ENCODE results near the gene PDE4A.
"Not testable (repeated sequence)": the region's sequence is repeated elsewhere in the genome, so short reads cannot be mapped to it uniquely, and the experiment has no call there.

PDE4A gene

DNA sequence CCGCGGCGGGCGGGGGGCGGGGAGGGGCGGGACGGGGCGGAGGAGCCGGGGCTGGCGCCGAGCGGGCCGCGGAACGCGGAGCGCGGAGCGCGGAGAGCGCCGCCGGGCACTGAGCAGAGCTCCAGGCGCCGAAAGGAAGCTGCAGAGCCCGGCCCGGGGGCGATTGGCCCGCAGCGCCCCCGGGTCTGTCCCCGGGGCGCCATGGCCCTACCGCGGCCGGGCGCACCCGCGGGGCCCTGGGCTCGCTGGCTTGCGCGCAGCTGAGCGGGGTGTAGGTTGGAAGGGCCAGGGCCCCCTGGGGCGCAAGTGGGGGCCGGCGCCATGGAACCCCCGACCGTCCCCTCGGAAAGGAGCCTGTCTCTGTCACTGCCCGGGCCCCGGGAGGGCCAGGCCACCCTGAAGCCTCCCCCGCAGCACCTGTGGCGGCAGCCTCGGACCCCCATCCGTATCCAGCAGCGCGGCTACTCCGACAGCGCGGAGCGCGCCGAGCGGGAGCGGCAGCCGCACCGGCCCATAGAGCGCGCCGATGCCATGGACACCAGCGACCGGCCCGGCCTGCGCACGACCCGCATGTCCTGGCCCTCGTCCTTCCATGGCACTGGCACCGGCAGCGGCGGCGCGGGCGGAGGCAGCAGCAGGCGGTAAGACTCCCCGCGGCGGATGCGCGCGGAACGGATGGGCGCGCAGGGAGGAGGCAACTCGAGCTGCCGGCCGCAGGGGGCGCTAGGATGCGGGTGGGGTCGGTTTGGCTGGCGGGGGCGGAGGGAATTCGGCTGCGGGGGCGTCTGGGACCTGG lies at the start of gene PDE4A:
Gene PDE4A (plus strand): TSS at position 95 of the 796 bp plus-strand sequence. CDS start 227 bp downstream, at position 322.
- peaks cover 60% of the 10 kb centered on the region for H3K27me3 Mint-ChIP-seq

DNA sequence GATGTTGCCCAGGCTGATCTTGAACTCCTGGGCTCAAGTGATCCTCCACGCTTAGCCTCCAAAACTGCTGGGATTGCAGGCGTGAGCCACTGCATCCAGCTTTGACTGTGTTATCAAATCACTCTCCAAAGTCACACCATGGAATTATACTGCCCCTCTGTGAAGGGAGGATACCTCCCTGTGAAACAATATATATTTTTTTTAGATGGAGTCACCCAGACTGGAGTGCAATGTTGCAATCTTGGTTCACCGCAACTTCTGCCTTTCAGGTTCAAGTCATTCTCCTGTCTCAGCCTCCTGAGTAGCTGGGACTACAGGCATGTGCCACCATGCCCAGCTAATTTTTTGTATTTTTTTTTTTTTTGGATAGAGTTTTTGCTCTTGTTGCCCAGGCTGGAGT lies 47.6 kb upstream of the PDE4A start:
- intact Hi-C loops (cut with micrococcal nuclease), result no loop called here
- no peaks in the 10 kb centered on the region for H3K27me3 Mint-ChIP-seq
- peak overlapping the region; percentile 32 for H3K4me3 Mint-ChIP-seq
- peaks cover 86% of the 10 kb centered on the region for H3K36me3 Mint-ChIP-seq (ENCODE audit: low read depth)
- H3K27ac Mint-ChIP-seq, result peak overlapping the region; percentile 78
- no peaks in the 10 kb centered on the region for H3K9me3 Mint-ChIP-seq
- H3K4me1 Mint-ChIP-seq (ENCODE audit: low read depth), result peaks cover 45% of the 10 kb centered on the region

More for the DNA sequence above, at the start of gene PDE4A:
- intact Hi-C loops (cut with micrococcal nuclease), result no loop called here
- H3K4me3 Mint-ChIP-seq, result peak within 1 kb of the TSS; percentile 75
- H3K9me3 Mint-ChIP-seq, result no peaks in the 10 kb centered on the region
- peak within 1 kb of the TSS; percentile 77 for H3K27ac Mint-ChIP-seq
- peaks cover 6% of the 10 kb centered on the region for H3K36me3 Mint-ChIP-seq (ENCODE audit: low read depth)
- peaks cover 92% of the 10 kb centered on the region for H3K4me1 Mint-ChIP-seq (ENCODE audit: low read depth)

DNA sequence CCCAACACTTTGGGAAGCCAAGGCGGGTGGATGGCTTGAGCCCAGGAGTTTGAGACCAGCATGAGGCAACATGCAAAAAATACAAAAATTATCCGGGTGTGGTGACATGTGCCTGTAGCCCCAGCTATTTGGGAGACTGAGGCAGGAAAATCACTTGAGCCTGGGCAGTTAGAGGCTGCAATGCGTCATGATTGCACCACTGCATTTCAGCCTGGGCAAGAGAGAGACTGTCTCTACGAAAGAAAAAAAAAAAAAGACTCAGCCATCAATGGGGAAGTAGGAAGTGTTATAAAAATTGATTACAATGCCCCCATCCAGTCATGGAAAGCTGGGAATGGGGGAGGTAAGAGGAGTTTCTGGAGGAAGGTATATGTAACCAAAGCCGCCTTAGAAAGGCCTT lies 45.4 kb upstream of the PDE4A start:
- Mint-ChIP-seq H3K27ac (peak overlapping the region; percentile 60), H3K36me3 (ENCODE audit: low read depth) (peaks cover 82% of the 10 kb centered on the region)
- intact Hi-C loops (cut with micrococcal nuclease), result no loop called here

DNA sequence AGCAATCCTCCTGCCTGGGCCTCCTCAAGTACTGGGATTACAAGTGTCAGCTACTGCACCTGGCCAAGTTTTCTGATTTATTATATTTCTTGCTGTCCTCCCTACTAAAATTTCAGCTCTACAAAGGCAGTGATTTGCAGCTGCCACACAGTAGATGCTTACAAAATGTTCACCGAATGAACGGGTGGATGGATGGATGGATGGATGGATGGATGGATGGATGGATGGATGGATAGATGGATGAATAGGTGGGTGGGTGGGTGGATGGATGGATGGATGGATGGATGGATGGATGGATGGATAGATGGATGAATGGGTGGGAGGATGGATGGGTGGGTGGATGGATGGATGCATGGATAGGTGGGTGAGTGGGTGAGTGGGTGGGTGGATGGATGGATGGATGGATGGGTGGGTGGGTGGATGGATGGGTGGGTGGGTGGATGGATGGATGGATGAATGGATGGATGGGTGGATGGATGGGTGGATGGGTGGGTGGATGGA lies 43.1 kb upstream of the PDE4A start:
- H3K27ac Mint-ChIP-seq; intact Hi-C loops (cut with micrococcal nuclease); H3K4me3 Mint-ChIP-seq; H3K27me3 Mint-ChIP-seq; H3K9me3 Mint-ChIP-seq: not testable (repeated sequence)
- H3K4me1 Mint-ChIP-seq (ENCODE audit: low read depth), result peaks cover 51% of the 10 kb centered on the region
- H3K36me3 Mint-ChIP-seq (ENCODE audit: low read depth), result peaks cover 72% of the 10 kb centered on the region

More for the DNA sequence above, 45.4 kb upstream of the PDE4A start:
- Mint-ChIP-seq H3K4me1 (ENCODE audit: low read depth) (peaks cover 48% of the 10 kb centered on the region), H3K4me3 (no peak overlapping the region), H3K27me3 (no peaks in the 10 kb centered on the region), H3K9me3 (no peaks in the 10 kb centered on the region)

DNA sequence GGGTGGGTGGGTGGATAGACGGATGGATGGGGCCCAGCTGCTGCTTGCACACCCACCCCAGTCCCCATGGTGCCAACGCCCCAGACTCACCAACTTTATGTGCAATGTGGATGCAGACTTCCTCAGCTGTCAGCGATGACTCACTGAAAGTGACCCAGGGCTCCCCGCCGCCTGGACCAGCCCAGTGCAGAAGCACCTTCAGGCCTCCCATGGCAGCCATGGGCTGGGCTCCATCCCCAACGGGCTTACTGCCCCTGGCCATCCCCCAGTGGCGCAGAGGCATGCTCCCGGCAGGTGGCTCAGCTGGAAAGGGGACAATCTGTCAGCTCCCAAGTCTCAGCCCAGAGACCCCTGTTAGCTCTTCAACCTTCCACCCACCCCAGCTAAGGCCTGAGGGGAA lies 42.2 kb upstream of the PDE4A start:
- Mint-ChIP-seq H3K4me3 (no peak overlapping the region), H3K9me3 (no peaks in the 10 kb centered on the region), H3K27me3 (no peaks in the 10 kb centered on the region), H3K27ac (no peak overlapping the region), H3K36me3 (ENCODE audit: low read depth) (peaks cover 67% of the 10 kb centered on the region), H3K4me1 (ENCODE audit: low read depth) (peaks cover 50% of the 10 kb centered on the region)
- intact Hi-C loops (cut with micrococcal nuclease), result no loop called here

DNA sequence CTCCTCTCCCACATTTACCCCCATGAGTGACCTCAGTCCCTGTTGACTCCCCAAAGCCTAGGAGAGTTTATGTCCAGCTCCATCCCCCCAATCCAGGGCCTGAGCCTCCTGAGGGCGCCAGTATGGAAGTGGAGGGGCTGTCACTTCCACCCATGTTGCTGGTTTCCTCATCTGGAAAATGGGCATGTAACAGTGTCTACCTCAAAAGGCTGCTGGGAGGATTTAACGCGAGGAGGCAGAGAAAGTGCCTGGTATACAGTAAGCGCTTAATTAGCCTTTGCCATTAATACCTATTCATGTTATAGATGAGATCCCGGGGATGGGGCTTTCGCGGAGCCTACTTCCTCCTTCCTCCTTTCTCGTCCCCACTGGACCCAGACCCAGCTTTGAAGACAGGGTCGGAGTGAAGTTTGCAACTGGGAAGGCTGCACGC lies 40.4 kb upstream of the PDE4A start:
- H3K9me3 Mint-ChIP-seq, result no peaks in the 10 kb centered on the region
- peaks cover 53% of the 10 kb centered on the region for H3K36me3 Mint-ChIP-seq (ENCODE audit: low read depth)
- H3K4me3 Mint-ChIP-seq, result peak overlapping the region; percentile 96
- intact Hi-C loops (cut with micrococcal nuclease), result no loop called here
- H3K4me1 Mint-ChIP-seq (ENCODE audit: low read depth), result peaks cover 44% of the 10 kb centered on the region
- peak overlapping the region; percentile 94 for H3K27ac Mint-ChIP-seq
- H3K27me3 Mint-ChIP-seq, result no peaks in the 10 kb centered on the region

DNA sequence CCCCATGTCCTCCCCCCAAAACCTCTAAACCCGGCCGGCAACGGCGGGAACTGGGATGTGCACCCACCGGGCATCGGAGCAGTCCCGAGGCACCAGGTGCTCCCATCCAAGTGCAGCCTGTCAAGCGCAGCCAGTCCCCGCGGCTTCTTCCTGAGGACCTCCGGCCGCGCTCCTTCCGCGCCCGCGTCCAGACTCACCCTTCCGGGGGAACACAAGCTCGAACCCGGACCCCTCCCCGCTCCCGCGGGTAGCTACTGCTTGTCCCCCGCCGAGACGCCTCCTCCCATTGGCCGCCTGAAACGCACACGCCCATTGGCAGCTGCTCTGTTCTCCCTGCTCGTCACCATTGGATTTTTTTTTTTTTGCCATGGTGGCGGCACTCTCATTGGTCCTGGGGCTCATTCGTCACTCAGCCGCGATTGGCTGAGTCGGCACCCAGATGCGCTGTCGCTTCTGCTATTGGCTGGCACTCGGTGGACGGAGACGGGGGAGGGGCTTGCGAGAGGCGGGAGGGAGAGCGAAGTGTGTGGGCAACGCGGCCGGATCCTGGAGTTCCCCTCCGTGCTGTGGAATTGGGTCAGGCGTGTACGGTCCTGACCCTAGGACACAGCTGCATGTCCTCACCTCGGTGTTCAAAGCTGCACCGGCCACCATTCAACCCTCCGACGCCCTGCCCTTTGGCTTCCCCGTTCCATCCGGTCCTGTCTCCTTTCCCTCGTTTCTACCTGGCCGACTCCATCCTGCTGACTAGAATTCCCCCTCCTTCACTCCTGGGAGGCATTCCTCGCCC lies 39.8 kb upstream of the PDE4A start, which contains the start of gene TYK2:
Gene TYK2 (minus strand): TSS at position 260 of the 790 bp plus-strand sequence. CDS start 2,166 bp downstream, outside the sequence.
- peaks cover 38% of the 10 kb centered on the region for H3K4me1 Mint-ChIP-seq (ENCODE audit: low read depth)
- H3K36me3 Mint-ChIP-seq (ENCODE audit: low read depth), result peaks cover 47% of the 10 kb centered on the region
- H3K27ac Mint-ChIP-seq, result peak within 1 kb of the TSS; percentile 94
- H3K4me3 Mint-ChIP-seq, result peak within 1 kb of the TSS; percentile 96
- intact Hi-C loops (cut with micrococcal nuclease), result no loop called here
- no peaks in the 10 kb centered on the region for H3K27me3 Mint-ChIP-seq
- no peaks in the 10 kb centered on the region for H3K9me3 Mint-ChIP-seq

DNA sequence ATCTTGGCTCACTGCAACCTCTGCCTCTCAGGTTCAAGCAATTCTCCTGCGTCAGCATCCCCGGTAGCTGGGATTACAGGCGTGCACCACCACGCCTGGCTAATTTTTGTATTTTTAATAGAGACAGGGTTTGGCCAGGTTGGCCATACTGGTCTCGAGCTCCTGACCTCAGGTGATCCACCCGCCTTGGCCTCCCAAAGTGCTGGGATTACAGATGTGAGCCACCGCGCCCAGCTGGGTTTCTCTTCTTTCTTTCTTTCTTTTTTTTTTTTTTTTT lies 37.2 kb upstream of the PDE4A start:
- intact Hi-C loops (cut with micrococcal nuclease); H3K9me3 Mint-ChIP-seq; H3K27me3 Mint-ChIP-seq: not testable (repeated sequence)
- peaks cover 23% of the 10 kb centered on the region for H3K36me3 Mint-ChIP-seq (ENCODE audit: low read depth)
- H3K4me3 Mint-ChIP-seq, result peak overlapping the region; percentile 42
- H3K4me1 Mint-ChIP-seq (ENCODE audit: low read depth), result peaks cover 33% of the 10 kb centered on the region
- peak overlapping the region; percentile 94 for H3K27ac Mint-ChIP-seq

DNA sequence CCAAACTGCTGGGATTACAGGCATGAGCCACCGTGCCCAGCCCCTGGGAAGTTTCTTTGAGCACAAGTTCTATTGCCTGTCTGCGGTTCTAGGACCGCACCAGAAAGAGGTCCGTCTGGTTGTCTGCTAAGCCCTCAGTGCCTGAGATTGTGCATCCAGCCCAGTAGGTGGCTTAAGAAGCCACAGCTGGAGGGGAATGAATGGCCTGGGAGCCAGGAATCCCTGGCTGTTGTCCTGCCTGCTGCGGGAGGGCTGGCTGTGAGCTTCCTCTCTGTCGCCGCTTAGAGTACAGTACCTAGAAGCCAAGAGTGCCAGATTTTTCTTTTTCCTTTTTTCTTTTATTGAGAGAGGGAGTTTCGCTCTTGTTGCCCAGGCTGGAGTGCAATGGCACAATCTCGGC lies 35.8 kb upstream of the PDE4A start:
- Mint-ChIP-seq H3K27ac (no peak overlapping the region), H3K27me3 (no peaks in the 10 kb centered on the region), H3K9me3 (no peaks in the 10 kb centered on the region), H3K4me1 (ENCODE audit: low read depth) (peaks cover 32% of the 10 kb centered on the region), H3K36me3 (ENCODE audit: low read depth) (peaks cover 15% of the 10 kb centered on the region), H3K4me3 (no peak overlapping the region)
- intact Hi-C loops (cut with micrococcal nuclease), result no loop called here

DNA sequence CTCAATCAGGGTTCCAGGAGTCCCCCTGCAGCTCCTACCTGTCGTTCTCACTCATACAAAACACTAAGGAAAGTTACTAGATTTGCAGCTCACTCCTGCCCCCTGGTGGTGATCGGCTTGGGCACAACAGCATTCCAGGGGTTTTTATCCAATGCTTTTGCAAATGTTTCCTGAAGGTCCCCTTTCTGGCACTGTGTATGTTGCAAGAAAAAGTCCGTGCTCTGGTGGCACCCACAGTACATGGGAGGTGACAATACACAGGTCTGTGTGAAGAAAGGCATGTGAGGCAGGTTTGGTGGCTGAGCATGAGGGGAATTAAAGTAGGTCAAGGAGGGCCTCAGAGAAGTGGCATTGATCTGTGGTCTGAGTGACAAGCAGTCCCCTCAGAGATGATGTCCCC lies 31.4 kb upstream of the PDE4A start:
- no peaks in the 10 kb centered on the region for H3K9me3 Mint-ChIP-seq
- no peak overlapping the region for H3K4me3 Mint-ChIP-seq
- peaks cover 46% of the 10 kb centered on the region for H3K36me3 Mint-ChIP-seq (ENCODE audit: low read depth)

DNA sequence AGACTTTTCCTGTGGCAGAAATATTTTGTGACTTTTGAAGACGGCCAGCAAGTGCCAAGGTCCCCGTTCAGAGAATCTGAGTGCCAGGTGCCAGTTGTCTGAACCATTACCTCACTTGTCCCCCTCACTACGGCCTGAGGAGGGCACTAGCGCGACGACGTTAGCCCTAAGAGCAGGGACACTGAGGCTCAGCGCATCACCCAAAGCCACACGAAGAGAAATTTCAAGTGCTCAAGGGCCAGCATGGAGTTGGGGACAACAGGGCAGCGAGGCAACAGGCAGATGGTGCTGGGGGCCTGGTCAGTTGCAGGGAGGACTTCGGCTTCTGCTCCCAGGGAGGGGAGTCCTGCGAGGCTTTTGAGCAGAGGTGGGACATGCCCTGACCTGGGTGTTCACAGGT lies 30.5 kb upstream of the PDE4A start:
- Mint-ChIP-seq H3K27me3 (no peaks in the 10 kb centered on the region), H3K4me3 (no peak overlapping the region), H3K4me1 (ENCODE audit: low read depth) (peaks cover 12% of the 10 kb centered on the region), H3K36me3 (ENCODE audit: low read depth) (peaks cover 56% of the 10 kb centered on the region), H3K9me3 (no peaks in the 10 kb centered on the region), H3K27ac (no peak overlapping the region)
- intact Hi-C loops (cut with micrococcal nuclease), result loop anchor here (1.0 to 5.0 kb wide), 3 partner anchors 121 to 458 kb away; no protein-coding TSS in a partner anchor

More for the DNA sequence above, 31.4 kb upstream of the PDE4A start:
- Mint-ChIP-seq H3K4me1 (ENCODE audit: low read depth) (peaks cover 12% of the 10 kb centered on the region), H3K27ac (no peak overlapping the region), H3K27me3 (no peaks in the 10 kb centered on the region)
- intact Hi-C loops (cut with micrococcal nuclease), result loop anchor here (1.0 to 5.0 kb wide), 3 partner anchors 120 to 457 kb away; no protein-coding TSS in a partner anchor

DNA sequence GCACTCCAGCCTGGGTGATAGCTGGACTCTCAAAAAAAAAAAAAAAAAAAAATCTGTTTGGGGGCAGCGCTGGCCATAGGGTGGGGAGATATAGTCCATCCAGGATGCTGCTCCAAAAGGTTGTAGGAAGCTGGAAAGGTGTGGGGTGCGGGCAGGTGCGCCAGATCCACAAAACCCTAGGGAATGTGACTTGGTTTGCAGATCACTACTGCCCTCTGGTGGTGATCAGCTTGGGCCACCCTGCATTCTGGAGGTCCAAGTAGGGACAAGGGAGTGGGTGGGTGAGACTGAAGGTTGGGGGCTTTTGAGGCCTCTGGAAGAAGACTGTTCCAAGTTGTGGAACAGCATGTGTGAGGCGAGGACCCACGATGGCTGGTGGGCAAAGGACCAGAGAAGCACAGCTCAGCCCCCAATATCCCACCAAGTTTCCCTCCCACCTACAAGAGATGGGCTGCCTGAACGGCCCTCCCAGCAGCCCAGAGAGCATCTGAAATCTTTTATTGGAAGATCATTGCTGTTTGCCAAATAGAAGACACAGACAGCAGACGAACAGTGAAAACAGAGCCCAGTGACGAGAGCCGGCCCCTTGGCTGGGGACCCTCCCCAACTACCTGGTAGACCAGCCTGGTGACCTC lies 29.6 kb upstream of the PDE4A start:
- no peak overlapping the region for H3K4me3 Mint-ChIP-seq
- intact Hi-C loops (cut with micrococcal nuclease), result no loop called here
- no peaks in the 10 kb centered on the region for H3K9me3 Mint-ChIP-seq
- peaks cover 65% of the 10 kb centered on the region for H3K36me3 Mint-ChIP-seq (ENCODE audit: low read depth)
- H3K27ac Mint-ChIP-seq, result no peak overlapping the region
- H3K4me1 Mint-ChIP-seq (ENCODE audit: low read depth), result peaks cover 14% of the 10 kb centered on the region
- no peaks in the 10 kb centered on the region for H3K27me3 Mint-ChIP-seq

DNA sequence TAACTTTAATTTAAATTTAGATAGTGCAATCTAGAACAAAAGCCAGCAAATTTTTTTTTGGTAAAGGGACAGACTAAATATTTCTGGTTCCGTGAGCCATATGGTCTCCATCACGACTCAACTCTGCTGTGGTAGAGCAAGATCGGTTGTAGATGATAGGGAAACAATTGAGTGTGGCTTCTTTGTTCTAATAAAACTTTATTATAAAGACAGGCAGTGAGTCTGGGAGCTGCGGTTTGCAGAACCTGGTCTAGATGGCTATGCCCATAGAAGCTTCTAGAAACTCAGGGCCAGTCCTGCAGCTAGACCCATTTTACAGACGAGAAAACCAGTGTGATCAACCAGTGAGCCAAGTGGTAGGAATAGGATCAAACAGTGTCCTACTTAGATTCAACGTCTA lies 28.2 kb upstream of the PDE4A start:
- H3K4me1 Mint-ChIP-seq (ENCODE audit: low read depth), result peaks cover 27% of the 10 kb centered on the region
- intact Hi-C loops (cut with micrococcal nuclease), result no loop called here
- H3K9me3 Mint-ChIP-seq, result no peaks in the 10 kb centered on the region
- H3K36me3 Mint-ChIP-seq (ENCODE audit: low read depth), result peaks cover 78% of the 10 kb centered on the region
- no peaks in the 10 kb centered on the region for H3K27me3 Mint-ChIP-seq
- H3K4me3 Mint-ChIP-seq, result no peak overlapping the region
- no peak overlapping the region for H3K27ac Mint-ChIP-seq

DNA sequence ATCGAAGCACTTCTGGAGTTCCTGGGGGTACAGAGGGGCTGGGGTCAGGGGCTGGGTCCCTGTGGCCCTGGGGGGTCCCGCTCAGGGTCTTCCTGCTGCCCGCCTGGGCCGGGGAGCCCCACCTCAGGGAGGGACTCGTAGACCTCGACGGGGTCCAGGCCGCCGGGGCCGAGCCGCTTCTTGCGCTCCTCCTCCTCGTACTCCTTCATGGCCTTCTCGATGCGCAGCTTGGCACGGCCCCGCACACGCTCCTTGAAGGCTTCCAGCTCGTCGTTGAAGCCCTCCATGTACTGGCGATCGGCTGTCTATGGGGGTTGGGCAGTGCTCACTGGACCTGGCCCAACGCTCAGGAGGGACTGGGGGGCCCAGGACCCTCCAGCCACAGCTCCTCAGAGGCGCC lies 27.2 kb upstream of the PDE4A start:
- Mint-ChIP-seq H3K36me3 (ENCODE audit: low read depth) (peaks cover 88% of the 10 kb centered on the region), H3K9me3 (no peaks in the 10 kb centered on the region), H3K27ac (no peak overlapping the region), H3K4me1 (ENCODE audit: low read depth) (peaks cover 34% of the 10 kb centered on the region), H3K4me3 (no peak overlapping the region), H3K27me3 (no peaks in the 10 kb centered on the region)
- intact Hi-C loops (cut with micrococcal nuclease), result no loop called here
